ENCODE results near the gene CDK2.

- TF ChIP-seq GATA2 (IDR thresholded peaks at IDR 0.05; ENCODE audit: low read depth, low read length): no peak
- TF ChIP-seq GATA3 (IDR thresholded peaks at IDR 0.05; ENCODE audit: low read depth, low read length): no peak
These were observed 40.5 kb upstream of the CDK2 start for GRCh38 chr12:55925870-55926737.
